Thyroid gland (tissue), 4 donors: ENCODE measurements around the gene GBGT1.

ENCODE experiments used
- CTCF ChIP-seq, 6 experiments: fragments of 200-600 bp in 3 of 6; fragments of 450-650 bp in 3 of 6; sonication (generic) in 3 of 6; IDR thresholded peaks; one replicate each; pipeline ENCODE4 v1.5.1; 2016 to 2019; ENCODE audit warnings: antibody characterized with exemption in 6 of 6, mild to moderate bottlenecking in 2 of 6, inconsistent platforms in 1 of 6, moderate library complexity in 1 of 6
- POLR2A ChIP-seq, 2 donors: fragments of 450-650 bp; IDR thresholded peaks; one replicate each; pipeline ENCODE4 v1.6.1; 2017; ENCODE audit warnings: antibody characterized with exemption in 2 of 2, mild to moderate bottlenecking in 2 of 2, moderate library complexity in 1 of 2

GRCh38 chr9:133142684-133143622 is 20.8 kb downstream of the GBGT1 start:
- no peak for TF ChIP-seq CTCF (IDR thresholded peaks at IDR 0.05)
- TF ChIP-seq POLR2A (IDR thresholded peaks at IDR 0.05): no peak
